ENCODE data around the gene JPT1.

- no peak for TF ChIP-seq CTCF (IDR thresholded peaks at IDR 0.05; ENCODE audit: borderline replicate concordance, extremely low read depth, low read length, poor library complexity, severe bottlenecking)
- no peak for TF ChIP-seq EZH2 (IDR thresholded peaks at IDR 0.05; ENCODE audit: borderline replicate concordance, low read depth, low read length, severe bottlenecking)
Observed at GRCh38 chr17:75152523-75152921, 1.8 kb downstream of the JPT1 start.
